Large intestine (tissue), 3 donors: ENCODE results near the gene ZNF446. TPM values are rescaled to one million over a fixed set of nuclear protein-coding genes. Genes with fewer than 3 reads are reported as not detected.
"Not testable (repeated sequence)": the region's sequence is repeated elsewhere in the genome, so short reads cannot be mapped to it uniquely, and the experiment has no call there.

Experiments
- DNase-seq, 2 donors: peaks; one replicate each; pipeline versions ENCODE4 v3.0.0 to v3.0.0-alpha.2; 2013
- H3K27ac ChIP-seq: one replicate; pipeline ENCODE4 v1.5.1; 2013; ENCODE audit warnings: low read length
- H3K27me3 ChIP-seq: 2 replicates; pipeline ENCODE4 v1.6.1; 2013; ENCODE audit warnings: low read length; ENCODE audit not compliant: control insufficient read depth, insufficient read depth
- H3K36me3 ChIP-seq: 2 replicates; pipeline ENCODE4 v1.6.1; 2013; ENCODE audit warnings: low read length; ENCODE audit not compliant: control insufficient read depth, insufficient read depth
- H3K4me1 ChIP-seq: one replicate; pipeline ENCODE4 v1.6.1; 2013; ENCODE audit warnings: low read length; ENCODE audit not compliant: control insufficient read depth, insufficient read depth
- H3K4me3 ChIP-seq: one replicate; pipeline ENCODE4 v1.5.1; 2013; ENCODE audit warnings: low read length
- H3K9me3 ChIP-seq: one replicate; pipeline ENCODE4 v1.6.1; 2013; ENCODE audit warnings: mild to moderate bottlenecking, low read depth, low read length, moderate library complexity; ENCODE audit not compliant: control insufficient read depth
- WGBS: methylation state at CpG from one replicate; pipeline ENCODE4 v1.1.5; 2013; ENCODE audit warnings: low lambda C conversion rate; ENCODE audit not compliant: insufficient coverage; 5-methylcytosine and 5-hydroxymethylcytosine counted together
- polyA plus RNA-seq: library from polyadenylated mRNA; unstranded; fragments of 120-200 nt; gene quantifications from one replicate; pipeline ENCODE4 v1.2.1, GENCODE V29; 2013

The ZNF446 gene
- polyA plus RNA-seq, 1 donor, result 10.3 TPM

- H3K27ac ChIP-seq, result no peak overlapping the region
- H3K4me1 ChIP-seq, result peaks cover 12% of the 10 kb centered on the region
- no CpG with 5 or more reads among the region's 28 CpGs for WGBS
- DNase-seq, result no peak
- no peak overlapping the region for H3K4me3 ChIP-seq
- H3K36me3 ChIP-seq, result peaks cover 28% of the 10 kb centered on the region
- no peaks in the 10 kb centered on the region for H3K27me3 ChIP-seq
- H3K9me3 ChIP-seq, result no peaks in the 10 kb centered on the region
These were observed 3.8 kb downstream of the ZNF446 start for GRCh38 chr19:58479736-58480480.

- Histone ChIP-seq H3K9me3 (no peaks in the 10 kb centered on the region), H3K4me1 (peaks cover 7% of the 10 kb centered on the region), H3K4me3 (no peak overlapping the region), H3K27ac (no peak overlapping the region), H3K27me3 (no peaks in the 10 kb centered on the region), H3K36me3 (peaks cover 28% of the 10 kb centered on the region)
- no peak for DNase-seq
- WGBS, result no CpG with 5 or more reads among the region's 20 CpGs
These were observed 4.3 kb downstream of the ZNF446 start for GRCh38 chr19:58480481-58480830.

- Histone ChIP-seq H3K4me3 (no peak overlapping the region), H3K36me3 (peaks cover 28% of the 10 kb centered on the region), H3K27me3 (no peaks in the 10 kb centered on the region), H3K4me1 (peaks cover 7% of the 10 kb centered on the region), H3K27ac (no peak overlapping the region), H3K9me3 (no peaks in the 10 kb centered on the region)
- no CpG with 5 or more reads among the region's 2 CpGs for WGBS
- DNase-seq, result no peak
These were observed 4.7 kb downstream of the ZNF446 start for GRCh38 chr19:58480831-58481230.

GRCh38 chr19:58482372-58482771 lies 6.2 kb downstream of the ZNF446 start:
- no peak overlapping the region for H3K4me3 ChIP-seq
- H3K27ac ChIP-seq, result no peak overlapping the region
- H3K27me3 ChIP-seq, result no peaks in the 10 kb centered on the region
- H3K4me1 ChIP-seq, result no peaks in the 10 kb centered on the region
- DNase-seq, result no peak
- WGBS, result no CpG with 5 or more reads among the region's 7 CpGs
- peaks cover 28% of the 10 kb centered on the region for H3K36me3 ChIP-seq
- H3K9me3 ChIP-seq, result no peaks in the 10 kb centered on the region

- Histone ChIP-seq H3K27me3 (no peaks in the 10 kb centered on the region), H3K36me3 (peaks cover 21% of the 10 kb centered on the region), H3K4me3 (no peak overlapping the region), H3K27ac (no peak overlapping the region), H3K4me1 (no peaks in the 10 kb centered on the region), H3K9me3 (no peaks in the 10 kb centered on the region)
- WGBS, result 63% methylated on average over 1 of the region's 2 CpGs
- no peak for DNase-seq
These were observed 7.6 kb downstream of the ZNF446 start for GRCh38 chr19:58483776-58484175.

- not testable (repeated sequence) for H3K9me3 ChIP-seq, H3K27ac ChIP-seq, H3K4me3 ChIP-seq, H3K4me1 ChIP-seq, H3K27me3 ChIP-seq, DNase-seq
- H3K36me3 ChIP-seq, result peaks cover 21% of the 10 kb centered on the region
- 100% methylated on average over 1 of the region's 5 CpGs for WGBS
These were observed 8.2 kb downstream of the ZNF446 start for GRCh38 chr19:58484349-58484748.

GRCh38 chr19:58491393-58491792 lies 15.2 kb downstream of the ZNF446 start:
- no peaks in the 10 kb centered on the region for H3K9me3 ChIP-seq
- DNase-seq, result no peak
- no peak overlapping the region for H3K4me3 ChIP-seq
- H3K27me3 ChIP-seq, result no peaks in the 10 kb centered on the region
- no peaks in the 10 kb centered on the region for H3K36me3 ChIP-seq
- H3K27ac ChIP-seq, result no peak overlapping the region
- no peaks in the 10 kb centered on the region for H3K4me1 ChIP-seq
- WGBS, result no CpG with 5 or more reads among the region's 5 CpGs

- no peaks in the 10 kb centered on the region for H3K36me3 ChIP-seq
- H3K4me3 ChIP-seq, result no peak overlapping the region
- no peaks in the 10 kb centered on the region for H3K9me3 ChIP-seq
- no peaks in the 10 kb centered on the region for H3K27me3 ChIP-seq
- WGBS, result no CpG with 5 or more reads among the region's 14 CpGs
- no peak overlapping the region for H3K27ac ChIP-seq
- H3K4me1 ChIP-seq, result no peaks in the 10 kb centered on the region
- DNase-seq, result no peak
These were observed 16.1 kb downstream of the ZNF446 start for GRCh38 chr19:58492265-58492664.

GRCh38 chr19:58497634-58498170 lies 21.6 kb downstream of the ZNF446 start:
- H3K36me3 ChIP-seq, result no peaks in the 10 kb centered on the region
- peaks cover 11% of the 10 kb centered on the region for H3K9me3 ChIP-seq
- no peak overlapping the region for H3K4me3 ChIP-seq
- no peak overlapping the region for H3K27ac ChIP-seq
- peaks cover 5% of the 10 kb centered on the region for H3K4me1 ChIP-seq
- no peaks in the 10 kb centered on the region for H3K27me3 ChIP-seq
- DNase-seq, result no peak
- WGBS, result no CpG with 5 or more reads among the region's 8 CpGs

GRCh38 chr19:58498316-58499020 lies 22.3 kb downstream of the ZNF446 start:
- DNase-seq, result no peak
- Histone ChIP-seq H3K9me3 (peaks cover 11% of the 10 kb centered on the region), H3K27me3 (no peaks in the 10 kb centered on the region), H3K4me1 (peaks cover 5% of the 10 kb centered on the region), H3K36me3 (no peaks in the 10 kb centered on the region), H3K27ac (no peak overlapping the region), H3K4me3 (peak overlapping the region; percentile 45)
- WGBS, result no CpG with 5 or more reads among the region's 22 CpGs
